Progenitor cell of endocrine pancreas (in vitro differentiated cells): Measurements from ENCODE around the gene CIBAR2. TPM values are rescaled to one million over a fixed set of nuclear protein-coding genes. Genes with fewer than 3 reads are reported as not detected.
"Not testable (repeated sequence)": the region's sequence is repeated elsewhere in the genome, so short reads cannot be mapped to it uniquely, and the experiment has no call there.

ENCODE experiments used
- DNase-seq: peaks from one replicate; pipeline ENCODE4 v3.0.0; 2021; ENCODE audit warnings: low spot score; ENCODE audit not compliant: unreplicated experiment
- H3K27ac Mint-ChIP-seq: 2 replicates; pipeline ENCODE4 v1.8.0; 2021; ENCODE audit warnings: mild to moderate bottlenecking, moderate library complexity, mixed read lengths
- H3K27me3 Mint-ChIP-seq: 2 replicates; pipeline ENCODE4 v1.8.0; 2021; ENCODE audit warnings: mixed read lengths
- H3K36me3 Mint-ChIP-seq: 2 replicates; pipeline ENCODE4 v1.8.0; 2022; ENCODE audit warnings: mixed read lengths; ENCODE audit not compliant: insufficient read depth
- H3K4me1 Mint-ChIP-seq: 2 replicates; pipeline ENCODE4 v1.8.0; 2021; ENCODE audit warnings: low read depth, mixed read lengths
- H3K4me3 Mint-ChIP-seq: 2 replicates; pipeline ENCODE4 v1.8.0; 2021; ENCODE audit warnings: low read depth, mild to moderate bottlenecking, moderate library complexity, mixed read lengths
- H3K9me3 Mint-ChIP-seq: 2 replicates; pipeline ENCODE4 v1.8.0; 2021; ENCODE audit warnings: low read depth, mixed read lengths
- CTCF ChIP-seq: fragments of 200-600 bp; sonication (generic); IDR thresholded peaks from one replicate; pipeline ENCODE4 v1.5.0; 2021; ENCODE audit warnings: antibody characterized with exemption, mild to moderate bottlenecking; ENCODE audit not compliant: unreplicated experiment
- total RNA-seq: library from RNA; stranded (reverse); gene quantifications from 2 replicates; pipeline ENCODE4 v1.2.1, GENCODE V29; 2021

The CIBAR2 gene
- total RNA-seq, 1 donor from 2014 or later = 0.43 TPM

- no peaks in the 10 kb centered on the region for H3K27me3 Mint-ChIP-seq
- no peak overlapping the region for H3K4me3 Mint-ChIP-seq
- DNase-seq = no peak
- H3K36me3 Mint-ChIP-seq = no peaks in the 10 kb centered on the region
- H3K9me3 Mint-ChIP-seq = no peaks in the 10 kb centered on the region
- no peak overlapping the region for H3K27ac Mint-ChIP-seq
- peaks cover 22% of the 10 kb centered on the region for H3K4me1 Mint-ChIP-seq
- no peak for TF ChIP-seq CTCF
These were observed 54.3 kb downstream of the CIBAR2 start for GRCh38 chr16:85057948-85058347.

GRCh38 chr16:85057212-85057889, 54.9 kb downstream of the CIBAR2 start:
- Mint-ChIP-seq H3K9me3 (no peaks in the 10 kb centered on the region), H3K4me3 (no peak overlapping the region), H3K36me3 (no peaks in the 10 kb centered on the region), H3K27ac (no peak overlapping the region), H3K4me1 (peaks cover 22% of the 10 kb centered on the region), H3K27me3 (no peaks in the 10 kb centered on the region)
- peak; percentile 50 for TF ChIP-seq CTCF
- DNase-seq = no peak

- no peak for TF ChIP-seq CTCF
- H3K36me3 Mint-ChIP-seq = no peaks in the 10 kb centered on the region
- no peaks in the 10 kb centered on the region for H3K27me3 Mint-ChIP-seq
- H3K27ac Mint-ChIP-seq = no peak overlapping the region
- H3K4me1 Mint-ChIP-seq = peaks cover 21% of the 10 kb centered on the region
- no peaks in the 10 kb centered on the region for H3K9me3 Mint-ChIP-seq
- no peak for DNase-seq
- H3K4me3 Mint-ChIP-seq = no peak overlapping the region
These were observed 56.0 kb downstream of the CIBAR2 start for GRCh38 chr16:85056211-85056748.

GRCh38 chr16:85055493-85056210, 56.6 kb downstream of the CIBAR2 start:
- no peak for DNase-seq
- H3K9me3 Mint-ChIP-seq = no peaks in the 10 kb centered on the region
- peaks cover 21% of the 10 kb centered on the region for H3K4me1 Mint-ChIP-seq
- H3K27me3 Mint-ChIP-seq = no peaks in the 10 kb centered on the region
- no peak for TF ChIP-seq CTCF
- H3K36me3 Mint-ChIP-seq = no peaks in the 10 kb centered on the region
- no peak overlapping the region for H3K27ac Mint-ChIP-seq
- H3K4me3 Mint-ChIP-seq = no peak overlapping the region

GRCh38 chr16:85054948-85055492, 57.3 kb downstream of the CIBAR2 start:
- Mint-ChIP-seq H3K9me3 (no peaks in the 10 kb centered on the region), H3K4me1 (peaks cover 21% of the 10 kb centered on the region), H3K36me3 (no peaks in the 10 kb centered on the region), H3K4me3 (no peak overlapping the region), H3K27ac (no peak overlapping the region), H3K27me3 (no peaks in the 10 kb centered on the region)
- DNase-seq = no peak
- TF ChIP-seq CTCF = no peak

- H3K4me1 Mint-ChIP-seq = peaks cover 21% of the 10 kb centered on the region
- H3K27me3 Mint-ChIP-seq, H3K9me3 Mint-ChIP-seq, H3K27ac Mint-ChIP-seq, H3K36me3 Mint-ChIP-seq, H3K4me3 Mint-ChIP-seq, DNase-seq: not testable (repeated sequence)
These were observed 58.0 kb downstream of the CIBAR2 start for GRCh38 chr16:85054321-85054720.
